ENCODE results near the gene MED9.

The MED9 gene

GRCh38 chr17:17491031-17491471 is 14.3 kb downstream of the MED9 start:
- DNase-seq (ENCODE audit: low read depth, low spot score), result no peak

GRCh38 chr17:17491546-17491988 is 14.8 kb downstream of the MED9 start:
- DNase-seq (ENCODE audit: low read depth, low spot score), result no peak

- no peak for DNase-seq (ENCODE audit: low read depth, low spot score)
These were observed 15.3 kb downstream of the MED9 start for GRCh38 chr17:17492085-17492484.

GRCh38 chr17:17492571-17492970 is 15.8 kb downstream of the MED9 start:
- DNase-seq (ENCODE audit: low read depth, low spot score), result no peak

GRCh38 chr17:17493249-17493985 is 16.6 kb downstream of the MED9 start:
- no peak for DNase-seq (ENCODE audit: low read depth, low spot score)

GRCh38 chr17:17493986-17494466 is 17.2 kb downstream of the MED9 start:
- no peak for DNase-seq (ENCODE audit: low read depth, low spot score)

GRCh38 chr17:17494499-17494869 is 17.7 kb downstream of the MED9 start:
- DNase-seq (ENCODE audit: low read depth, low spot score), result no peak

GRCh38 chr17:17494870-17495535 is 18.2 kb downstream of the MED9 start:
- DNase-seq (ENCODE audit: low read depth, low spot score), result no peak

- DNase-seq (ENCODE audit: low read depth, low spot score), result peak; percentile 38
These were observed 18.9 kb downstream of the MED9 start for GRCh38 chr17:17495536-17496188.

GRCh38 chr17:17496189-17497064 is 19.6 kb downstream of the MED9 start, which contains the start of gene RASD1:
TSS of gene RASD1 (minus strand) at chr17:17496395. CDS start at chr17:17496181, 214 bp downstream.
- DNase-seq (ENCODE audit: low read depth, low spot score), result no peak

GRCh38 chr17:17497065-17497844 is 20.5 kb downstream of the MED9 start:
- no peak for DNase-seq (ENCODE audit: low read depth, low spot score)

GRCh38 chr17:17497845-17498520 is 21.2 kb downstream of the MED9 start:
- no peak for DNase-seq (ENCODE audit: low read depth, low spot score)

- DNase-seq (ENCODE audit: low read depth, low spot score), result no peak
These were observed 22.0 kb downstream of the MED9 start for GRCh38 chr17:17498606-17499301.

- DNase-seq (ENCODE audit: low read depth, low spot score), result no peak
These were observed 22.8 kb downstream of the MED9 start for GRCh38 chr17:17499402-17500145.

GRCh38 chr17:17500999-17501605 is 24.3 kb downstream of the MED9 start:
- DNase-seq (ENCODE audit: low read depth, low spot score), result no peak

- DNase-seq (ENCODE audit: low read depth, low spot score), result no peak
These were observed 26.2 kb downstream of the MED9 start for GRCh38 chr17:17502741-17503565.

GRCh38 chr17:17503566-17504130 is 26.8 kb downstream of the MED9 start:
- DNase-seq (ENCODE audit: low read depth, low spot score), result no peak
